HepG2 (cell line): Measurements from ENCODE around the gene MYD88.

Experiments
- GLI4 ChIP-seq: sonication (generic); formaldehyde crosslinking; IDR thresholded peaks from 2 replicates; pipeline ENCODE4 v1.5.1; 2020; ENCODE audit warnings: missing genetic modification reagents, mild to moderate bottlenecking, moderate library complexity, borderline replicate concordance
- HDAC2 ChIP-seq: sonication (generic); formaldehyde crosslinking; IDR thresholded peaks from 2 replicates; pipeline ENCODE4 v1.4.0; 2020; ENCODE audit warnings: missing genetic modification reagents
- RBM39 ChIP-seq: fragments of 200-400 bp; formaldehyde crosslinking; IDR thresholded peaks from one replicate; pipeline ENCODE4 v1.6.1; 2018; ENCODE audit warnings: antibody characterized with exemption, mild to moderate bottlenecking, low read depth, low read length; ENCODE audit not compliant: poor library complexity, severe bottlenecking

DNA sequence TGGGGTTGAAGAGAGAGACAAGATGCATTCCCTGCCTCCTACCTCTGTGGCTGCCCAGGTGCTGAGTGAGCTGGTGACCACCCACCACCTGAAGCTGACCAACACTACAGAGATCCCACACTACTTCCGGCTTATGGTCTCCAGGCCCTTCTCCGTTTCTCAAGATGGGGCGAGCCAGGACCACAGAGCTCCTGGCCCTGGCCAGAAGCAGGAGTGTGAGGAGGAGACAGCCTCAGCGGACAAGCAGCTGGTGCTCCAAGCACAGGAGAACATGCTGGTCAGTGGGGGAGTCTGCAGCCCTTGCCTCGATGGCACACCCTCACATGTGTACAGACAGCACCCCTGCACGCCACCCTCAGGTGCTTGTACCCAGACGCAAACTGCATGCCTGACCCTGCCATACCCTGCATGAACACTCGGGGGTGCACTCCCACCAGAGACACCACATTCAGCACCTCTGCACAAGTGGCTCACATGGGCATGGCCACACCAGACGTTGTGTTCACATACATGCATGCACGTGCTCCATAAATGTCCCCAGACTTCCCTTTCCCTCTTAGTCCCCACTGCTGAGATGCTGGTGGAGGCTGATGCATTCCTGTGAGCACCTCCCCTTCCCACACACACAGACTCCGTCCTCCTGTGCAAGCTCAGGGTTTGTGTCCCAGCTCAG is 20.6 kb upstream of the MYD88 start:
- peak; percentile 39 for TF ChIP-seq HDAC2 (CRISPR knock-in tag)
- TF ChIP-seq GLI4 (CRISPR knock-in tag), result no peak
- TF ChIP-seq RBM39, result no peak
